HG03108 (cell line): ENCODE data around the gene PLXND1.

Source experiments
- ATAC-seq: cut with Tn5 transposase; IDR thresholded peaks from one replicate; pipeline ENCODE4 v1.9.1; 2021; ENCODE audit warnings: moderate library complexity; ENCODE audit not compliant: unreplicated experiment

PLXND1 gene

GRCh38 chr3:129586746-129587430 lies 19.6 kb downstream of the PLXND1 start:
- no peak for ATAC-seq

GRCh38 chr3:129585949-129586657 lies 20.4 kb downstream of the PLXND1 start:
- no peak for ATAC-seq

GRCh38 chr3:129584631-129585030 lies 21.8 kb downstream of the PLXND1 start:
- ATAC-seq: no peak

GRCh38 chr3:129583289-129583688 lies 23.2 kb downstream of the PLXND1 start:
- ATAC-seq: no peak

GRCh38 chr3:129582799-129583198 lies 23.7 kb downstream of the PLXND1 start:
- ATAC-seq: no peak

GRCh38 chr3:129581623-129582022 lies 24.9 kb downstream of the PLXND1 start:
- ATAC-seq: no peak

- ATAC-seq: no peak
These were observed 26.5 kb downstream of the PLXND1 start for GRCh38 chr3:129579991-129580390.

GRCh38 chr3:129577925-129578786 lies 28.3 kb downstream of the PLXND1 start:
- ATAC-seq: peak; percentile 45

GRCh38 chr3:129577366-129577765 lies 29.1 kb downstream of the PLXND1 start:
- ATAC-seq: no peak

GRCh38 chr3:129576514-129577352 lies 29.7 kb downstream of the PLXND1 start:
- ATAC-seq: peak; percentile 68

GRCh38 chr3:129575997-129576384 lies 30.5 kb downstream of the PLXND1 start:
- ATAC-seq: no peak

- no peak for ATAC-seq
These were observed 31.1 kb downstream of the PLXND1 start for GRCh38 chr3:129575233-129575996.

- ATAC-seq: no peak
These were observed 32.3 kb downstream of the PLXND1 start for GRCh38 chr3:129574206-129574605.

GRCh38 chr3:129573493-129573892 lies 33.0 kb downstream of the PLXND1 start:
- ATAC-seq: no peak

GRCh38 chr3:129572603-129573002 lies 33.9 kb downstream of the PLXND1 start:
- no peak for ATAC-seq

GRCh38 chr3:129571605-129572547 lies 34.6 kb downstream of the PLXND1 start:
- ATAC-seq: no peak

- no peak for ATAC-seq
These were observed 36.6 kb downstream of the PLXND1 start for GRCh38 chr3:129569856-129570255.

- no peak for ATAC-seq
These were observed 38.5 kb downstream of the PLXND1 start for GRCh38 chr3:129567939-129568338.

GRCh38 chr3:129567176-129567705 lies 39.2 kb downstream of the PLXND1 start:
- no peak for ATAC-seq
